HFF-Myc (cell line): ENCODE measurements around the gene CAMTA1.

Experiments
- DNase-seq: peaks from one replicate; pipeline ENCODE4 v3.0.0-alpha.2; 2011; ENCODE audit warnings: low read depth; ENCODE audit errors: extremely low read depth
- H3K4me3 ChIP-seq: replicated peaks from 2 replicates; pipeline ENCODE4 v1.5.1; 2011; ENCODE audit warnings: low read depth, mild to moderate bottlenecking, control low read depth, low read length
- CTCF ChIP-seq: IDR thresholded peaks from 2 replicates; pipeline ENCODE4 v1.5.1; 2012; ENCODE audit warnings: mild to moderate bottlenecking, low read depth, low read length, control low read depth; ENCODE audit errors: missing control alignments

CAMTA1 gene

GRCh38 chr1:7006996-7007871 lies 222.0 kb downstream of the CAMTA1 start:
- TF ChIP-seq CTCF, result no peak
- DNase-seq, result no peak
- no peak overlapping the region for H3K4me3 ChIP-seq

- no peak for DNase-seq
- no peak for TF ChIP-seq CTCF
- no peak overlapping the region for H3K4me3 ChIP-seq
Measured at GRCh38 chr1:7007902-7008301, 222.6 kb downstream of the CAMTA1 start.

GRCh38 chr1:7008331-7008730 lies 223.1 kb downstream of the CAMTA1 start:
- no peak for DNase-seq
- no peak overlapping the region for H3K4me3 ChIP-seq
- no peak for TF ChIP-seq CTCF

- DNase-seq, result no peak
- no peak for TF ChIP-seq CTCF
- no peak overlapping the region for H3K4me3 ChIP-seq
Measured at GRCh38 chr1:7008975-7009740, 223.9 kb downstream of the CAMTA1 start.

GRCh38 chr1:7009741-7010525 lies 224.7 kb downstream of the CAMTA1 start:
- no peak for DNase-seq
- TF ChIP-seq CTCF, result no peak
- H3K4me3 ChIP-seq, result no peak overlapping the region

GRCh38 chr1:7010534-7011200 lies 225.4 kb downstream of the CAMTA1 start:
- DNase-seq, result no peak
- TF ChIP-seq CTCF, result no peak
- H3K4me3 ChIP-seq, result no peak overlapping the region
